Measurements from ENCODE around the gene KRT81. TPM values are rescaled to one million over a fixed set of nuclear protein-coding genes. Genes with fewer than 3 reads are reported as not detected.
"Not testable (repeated sequence)": the region's sequence is repeated elsewhere in the genome, so short reads cannot be mapped to it uniquely, and the experiment has no call there.

Gene KRT81
- total RNA-seq, 1 donor from 2014 or later = not detected

GRCh38 chr12:52243856-52244614 is 47.3 kb downstream of the KRT81 start:
- Mint-ChIP-seq H3K9me3 (ENCODE audit: unreplicated experiment) (no peaks in the 10 kb centered on the region), H3K4me3 (ENCODE audit: unreplicated experiment) (no peak overlapping the region), H3K36me3 (ENCODE audit: low read depth, unreplicated experiment) (no peaks in the 10 kb centered on the region), H3K27me3 (ENCODE audit: unreplicated experiment) (peaks cover 13% of the 10 kb centered on the region), H3K27ac (ENCODE audit: unreplicated experiment) (no peak overlapping the region), H3K4me1 (ENCODE audit: unreplicated experiment) (peaks cover 4% of the 10 kb centered on the region)
- no peak for TF ChIP-seq CTCF (IDR thresholded peaks at IDR 0.05; ENCODE audit: unreplicated experiment)
- DNase-seq (ENCODE audit: low spot score) = no peak

GRCh38 chr12:52243259-52243855 is 48.0 kb downstream of the KRT81 start:
- Mint-ChIP-seq H3K4me1 (ENCODE audit: unreplicated experiment) (peaks cover 4% of the 10 kb centered on the region), H3K9me3 (ENCODE audit: unreplicated experiment) (no peaks in the 10 kb centered on the region), H3K27me3 (ENCODE audit: unreplicated experiment) (peaks cover 9% of the 10 kb centered on the region), H3K4me3 (ENCODE audit: unreplicated experiment) (no peak overlapping the region), H3K27ac (ENCODE audit: unreplicated experiment) (no peak overlapping the region), H3K36me3 (ENCODE audit: low read depth, unreplicated experiment) (no peaks in the 10 kb centered on the region)
- DNase-seq (ENCODE audit: low spot score) = no peak
- TF ChIP-seq CTCF (IDR thresholded peaks at IDR 0.05; ENCODE audit: unreplicated experiment) = no peak

- Mint-ChIP-seq H3K36me3 (ENCODE audit: low read depth, unreplicated experiment) (no peaks in the 10 kb centered on the region), H3K27ac (ENCODE audit: unreplicated experiment) (no peak overlapping the region), H3K4me1 (ENCODE audit: unreplicated experiment) (peaks cover 4% of the 10 kb centered on the region), H3K4me3 (ENCODE audit: unreplicated experiment) (no peak overlapping the region), H3K9me3 (ENCODE audit: unreplicated experiment) (no peaks in the 10 kb centered on the region), H3K27me3 (ENCODE audit: unreplicated experiment) (peaks cover 9% of the 10 kb centered on the region)
- DNase-seq (ENCODE audit: low spot score) = no peak
- TF ChIP-seq CTCF (IDR thresholded peaks at IDR 0.05; ENCODE audit: unreplicated experiment) = no peak
Measured at GRCh38 chr12:52242442-52243258, 48.7 kb downstream of the KRT81 start.

- Mint-ChIP-seq H3K27ac (ENCODE audit: unreplicated experiment) (no peak overlapping the region), H3K36me3 (ENCODE audit: low read depth, unreplicated experiment) (no peaks in the 10 kb centered on the region), H3K4me1 (ENCODE audit: unreplicated experiment) (no peaks in the 10 kb centered on the region), H3K27me3 (ENCODE audit: unreplicated experiment) (peaks cover 11% of the 10 kb centered on the region), H3K9me3 (ENCODE audit: unreplicated experiment) (no peaks in the 10 kb centered on the region), H3K4me3 (ENCODE audit: unreplicated experiment) (no peak overlapping the region)
- no peak for DNase-seq (ENCODE audit: low spot score)
- no peak for TF ChIP-seq CTCF (IDR thresholded peaks at IDR 0.05; ENCODE audit: unreplicated experiment)
Measured at GRCh38 chr12:52241205-52241842, 50.0 kb downstream of the KRT81 start.

GRCh38 chr12:52240247-52240646 is 51.1 kb downstream of the KRT81 start:
- not testable (repeated sequence) for H3K27ac Mint-ChIP-seq (ENCODE audit: unreplicated experiment); H3K36me3 Mint-ChIP-seq (ENCODE audit: low read depth, unreplicated experiment); DNase-seq (ENCODE audit: low spot score); H3K9me3 Mint-ChIP-seq (ENCODE audit: unreplicated experiment); H3K4me3 Mint-ChIP-seq (ENCODE audit: unreplicated experiment); H3K4me1 Mint-ChIP-seq (ENCODE audit: unreplicated experiment)
- peaks cover 11% of the 10 kb centered on the region for H3K27me3 Mint-ChIP-seq (ENCODE audit: unreplicated experiment)
